Stimulated activated CD4-positive, alpha-beta T cell treated with anti-CD3 and anti-CD28 coated beads, Interleukin-12 subunit alpha, Interleukin-12 subunit beta, amount 100 ng/mL, for 4 hours (primary cell): Measurements from ENCODE around the gene UGT1A10.

ENCODE experiments used
- DNase-seq: peaks from one replicate; pipeline ENCODE4 v3.0.0-alpha.2; 2020

UGT1A10 gene

DNA sequence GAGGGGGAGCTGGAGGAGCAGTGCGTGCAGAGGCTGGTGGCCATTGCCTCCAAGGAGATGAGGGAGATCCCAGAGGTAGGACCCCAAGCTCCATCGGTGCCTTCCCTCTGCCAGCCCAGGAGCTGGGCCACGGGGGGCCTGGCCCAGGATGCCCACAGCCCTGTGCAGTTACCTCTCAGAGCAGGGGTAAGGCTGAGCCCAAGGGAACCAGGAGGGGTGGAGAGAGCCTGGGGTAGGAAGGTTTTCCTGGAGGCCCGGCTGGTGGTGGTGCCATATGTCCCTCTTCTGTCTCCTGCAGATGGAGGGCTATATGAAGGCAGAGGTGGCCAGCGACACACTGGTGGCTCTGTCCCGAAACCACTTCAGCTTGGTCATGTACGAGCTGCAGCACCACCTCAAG, 153.3 kb downstream of the UGT1A10 start:
- DNase-seq = no peak

DNA sequence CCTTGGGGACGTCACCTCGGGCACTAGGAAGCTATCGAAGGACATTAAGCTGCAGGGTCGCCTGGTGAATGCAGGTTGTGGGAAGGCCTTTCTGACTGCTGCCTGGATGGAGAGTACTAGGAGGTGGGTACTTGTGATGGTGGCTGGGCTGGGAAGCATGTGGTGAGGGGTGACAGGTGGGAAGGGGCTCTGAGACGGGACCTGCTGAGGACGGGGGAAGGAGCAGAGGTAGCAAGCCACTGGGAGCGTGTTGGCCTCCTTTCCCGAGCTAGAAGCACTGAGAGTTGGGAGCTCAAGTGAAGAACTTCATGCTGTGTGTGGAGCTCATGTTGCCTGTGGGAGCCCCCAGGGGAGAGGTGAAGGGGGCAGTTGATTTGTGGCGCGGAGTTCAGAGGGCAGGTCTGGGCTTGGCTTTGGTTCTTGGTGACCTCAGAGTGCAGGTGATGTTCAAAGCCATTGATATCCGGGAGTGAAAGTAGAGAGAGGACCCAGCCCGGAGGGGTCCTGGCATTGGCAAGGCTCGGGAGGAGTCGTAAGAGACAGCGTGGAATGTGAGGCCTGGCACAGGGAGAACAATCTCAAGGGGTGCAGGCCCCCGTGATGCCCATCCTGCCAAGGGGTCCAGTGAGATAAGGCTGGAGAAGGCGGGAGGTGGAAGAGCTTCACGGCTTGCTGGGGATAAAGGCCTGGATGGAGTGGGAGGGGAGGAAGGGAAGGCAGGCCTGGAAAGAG, 155.1 kb downstream of the UGT1A10 start:
- DNase-seq = no peak

DNA sequence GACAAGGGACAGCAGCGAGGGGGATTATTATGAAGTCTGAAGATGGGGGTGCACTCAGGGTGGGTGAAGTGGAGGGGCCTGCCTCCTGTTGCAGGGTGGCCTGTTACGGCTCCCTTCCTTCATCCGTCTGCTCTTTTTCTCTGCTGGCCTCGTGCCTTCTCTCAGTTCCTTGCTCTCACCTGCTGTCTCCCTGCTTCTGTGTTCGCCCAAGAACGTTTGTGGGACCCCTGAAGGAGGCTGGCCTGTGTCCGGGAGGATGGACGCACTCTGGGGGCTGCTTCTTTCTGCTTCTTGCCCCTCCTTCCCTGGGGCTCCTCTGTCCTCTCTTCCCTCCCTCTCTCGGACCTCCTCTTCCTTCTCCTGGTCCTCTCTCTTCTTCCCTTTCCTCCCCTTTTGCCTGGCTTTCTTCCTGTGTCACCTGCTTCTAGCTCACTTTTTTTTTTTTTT, 155.7 kb downstream of the UGT1A10 start:
- DNase-seq = no peak

DNA sequence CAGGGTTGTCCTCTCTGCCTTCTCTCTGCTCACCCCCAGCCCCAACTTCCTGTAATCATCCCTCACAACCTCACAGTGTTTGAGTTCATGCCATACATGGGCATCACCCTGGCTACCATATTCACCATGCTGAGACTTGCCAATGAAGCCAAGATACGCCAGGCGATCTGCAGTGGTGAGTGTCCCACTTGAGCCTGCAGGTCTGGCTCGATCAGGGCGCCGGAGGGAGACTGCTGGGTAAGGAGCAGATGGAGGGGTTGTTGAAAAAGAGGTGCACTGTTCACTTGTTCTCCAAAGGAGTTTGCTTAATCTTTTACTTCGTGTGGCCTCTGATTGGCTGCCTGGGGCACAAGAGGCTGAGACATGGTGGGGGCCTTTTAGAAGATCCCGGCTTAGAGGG, 156.5 kb downstream of the UGT1A10 start:
- no peak for DNase-seq

DNA sequence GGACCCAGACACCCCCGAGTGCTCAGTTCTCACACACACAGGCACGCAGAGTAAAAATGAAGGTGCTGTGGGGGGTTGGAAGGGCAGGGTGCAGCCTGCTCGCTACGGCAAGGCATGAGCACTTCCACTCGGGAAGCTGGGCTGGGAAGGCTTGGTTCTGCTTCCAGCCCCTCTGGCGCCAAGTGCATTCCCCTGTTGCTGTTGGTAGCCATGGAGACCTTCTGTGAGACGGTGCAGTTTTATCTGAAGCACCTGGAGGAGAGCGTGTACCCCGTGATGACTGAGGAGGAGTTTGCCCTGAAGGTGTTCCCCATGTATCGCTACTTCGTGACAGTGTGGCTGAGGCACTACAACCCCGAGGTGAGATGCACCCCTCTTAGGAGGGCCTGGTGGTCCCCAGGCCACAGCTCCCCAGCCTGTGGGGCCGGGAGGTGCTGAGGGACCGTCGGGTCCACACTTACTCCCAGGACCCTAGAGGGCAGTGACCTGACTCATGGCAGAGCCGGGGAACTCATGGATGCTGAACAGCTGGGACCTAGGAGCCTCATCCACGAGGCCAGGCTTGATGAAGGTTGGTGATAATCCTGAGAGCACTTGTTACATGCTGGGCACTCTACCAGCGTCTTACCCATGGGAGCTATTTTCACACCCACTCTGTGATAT, 157.3 kb downstream of the UGT1A10 start:
- no peak for DNase-seq

DNA sequence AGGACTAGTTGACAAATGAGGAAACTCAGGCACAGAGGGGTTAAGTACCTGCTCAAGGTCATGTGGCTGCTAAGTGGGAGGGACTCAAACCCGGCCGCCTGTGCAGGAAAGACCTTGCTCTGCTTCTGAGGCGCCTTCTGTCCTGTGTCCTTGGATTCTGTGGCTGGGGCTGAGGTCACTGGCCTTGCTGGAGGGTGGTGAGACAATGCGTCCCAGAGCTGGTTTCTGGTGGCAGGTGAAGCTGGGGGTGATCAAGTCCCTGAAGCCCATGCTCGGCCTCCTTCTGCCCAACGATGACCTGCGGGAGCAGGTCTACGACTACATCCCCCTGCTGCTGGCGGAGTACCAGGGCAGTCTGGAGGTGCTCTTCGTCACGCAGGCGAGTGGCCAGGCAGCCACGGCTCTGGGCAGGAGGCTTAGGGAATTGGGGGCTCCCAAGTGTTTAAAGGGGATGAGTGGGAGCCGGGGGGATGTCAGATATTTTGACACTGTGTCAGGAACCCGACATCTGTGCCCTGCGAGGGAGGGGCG, 157.9 kb downstream of the UGT1A10 start:
- no peak for DNase-seq

DNA sequence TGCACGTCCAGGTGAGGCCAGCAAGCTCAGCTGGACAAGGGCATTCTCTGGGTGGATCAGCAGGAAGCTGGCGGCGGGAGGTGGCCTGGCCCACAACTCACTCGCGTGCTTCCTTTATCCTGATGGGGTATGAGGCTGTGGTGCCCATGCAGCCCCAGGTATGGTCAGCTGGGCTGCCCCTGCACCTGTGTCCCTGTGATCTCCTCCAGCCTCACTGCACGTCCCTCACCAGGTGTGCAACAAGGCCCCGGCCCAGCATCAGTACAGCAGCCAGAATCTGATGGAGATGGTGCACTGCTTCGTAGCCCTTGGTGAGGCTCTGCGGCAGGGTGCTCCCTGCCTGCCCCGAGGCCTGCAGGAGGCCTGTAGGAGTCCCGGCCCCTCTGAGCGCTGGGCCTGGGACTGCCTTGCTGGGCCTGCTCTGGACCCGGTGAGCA, 159.5 kb downstream of the UGT1A10 start:
- DNase-seq = no peak

DNA sequence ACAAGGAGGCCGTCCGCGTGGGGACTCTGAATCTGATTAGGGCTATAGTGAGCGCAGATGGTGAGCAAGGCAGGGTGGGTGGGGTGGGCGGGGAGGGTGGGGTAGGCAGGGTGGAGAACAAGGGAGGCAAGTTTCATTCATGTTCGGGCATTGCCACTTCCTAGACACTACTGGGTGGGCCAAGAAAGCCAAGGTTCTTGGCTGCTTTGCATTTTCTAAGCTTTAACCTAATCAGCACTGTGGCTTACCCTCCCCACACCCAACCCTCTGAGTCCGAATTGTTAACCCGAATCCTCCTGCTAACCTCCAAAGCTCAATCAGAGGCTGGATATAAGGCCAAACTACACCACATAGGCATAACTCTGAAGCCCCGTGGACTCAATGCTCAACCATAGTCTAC, 160.0 kb downstream of the UGT1A10 start:
- no peak for DNase-seq

DNA sequence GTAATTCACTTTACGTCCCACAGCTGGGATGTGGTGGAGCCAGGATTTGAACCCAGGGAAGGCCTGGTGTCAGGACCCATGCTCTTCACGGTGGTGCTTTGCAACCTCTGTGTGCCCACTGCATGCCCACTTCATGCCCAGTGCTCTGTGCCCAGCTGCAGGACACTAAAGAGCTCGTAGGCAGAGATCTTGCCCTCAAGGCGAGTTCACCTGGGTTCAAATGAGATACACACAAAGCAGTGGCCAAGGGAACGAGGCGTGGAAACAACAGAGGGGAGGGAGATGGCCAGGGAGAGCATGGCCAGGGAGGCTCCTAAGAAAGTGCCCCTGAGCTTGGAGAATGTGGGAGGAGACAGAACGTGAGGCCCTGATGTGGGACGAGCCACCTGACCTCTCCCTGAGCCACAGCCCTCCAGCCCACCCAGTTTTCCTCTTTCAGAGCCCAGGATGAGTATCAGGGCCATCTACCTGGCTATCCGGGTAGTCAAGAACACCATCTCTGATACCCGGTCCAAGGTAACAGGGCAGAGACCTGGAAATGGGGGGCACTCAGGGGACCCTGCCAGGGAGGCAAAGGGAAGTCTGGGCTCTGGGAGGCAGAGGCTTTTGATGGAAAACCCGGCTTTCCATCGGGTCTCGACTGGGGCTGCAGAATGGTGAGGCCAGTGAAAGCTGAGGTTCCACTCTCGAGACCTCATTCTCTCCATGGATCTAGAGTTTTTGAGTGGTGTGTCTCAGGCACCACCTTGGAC, 162.3 kb downstream of the UGT1A10 start:
- no peak for DNase-seq

DNA sequence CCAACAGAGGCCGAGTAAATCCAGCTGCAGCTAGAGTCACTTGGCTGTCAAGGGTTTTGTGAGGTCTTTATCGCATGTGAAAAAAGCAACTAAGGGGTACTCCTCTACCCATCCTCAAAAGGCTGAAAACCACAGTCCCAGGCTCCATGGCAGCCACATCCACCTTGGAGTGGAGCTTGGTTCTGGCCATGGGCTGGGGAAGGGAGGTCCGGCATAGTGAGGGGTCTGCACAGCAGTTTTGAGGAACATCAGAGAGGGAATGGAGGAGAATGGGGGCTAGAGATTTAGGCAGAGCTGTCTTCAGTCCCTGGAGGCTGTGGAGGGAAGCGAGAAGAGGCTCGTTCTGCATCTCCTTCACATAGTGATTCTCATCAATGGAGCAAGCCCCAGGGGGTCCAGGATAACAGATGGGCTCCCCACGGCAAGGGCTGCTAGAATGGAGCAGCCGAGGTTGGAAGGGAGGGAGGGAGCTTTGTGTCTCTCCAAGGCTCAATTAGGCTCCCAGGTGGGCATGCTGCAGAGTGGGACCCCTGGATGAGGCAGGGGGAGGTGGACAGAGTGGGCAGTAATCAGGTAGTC, 162.9 kb downstream of the UGT1A10 start:
- no peak for DNase-seq

DNA sequence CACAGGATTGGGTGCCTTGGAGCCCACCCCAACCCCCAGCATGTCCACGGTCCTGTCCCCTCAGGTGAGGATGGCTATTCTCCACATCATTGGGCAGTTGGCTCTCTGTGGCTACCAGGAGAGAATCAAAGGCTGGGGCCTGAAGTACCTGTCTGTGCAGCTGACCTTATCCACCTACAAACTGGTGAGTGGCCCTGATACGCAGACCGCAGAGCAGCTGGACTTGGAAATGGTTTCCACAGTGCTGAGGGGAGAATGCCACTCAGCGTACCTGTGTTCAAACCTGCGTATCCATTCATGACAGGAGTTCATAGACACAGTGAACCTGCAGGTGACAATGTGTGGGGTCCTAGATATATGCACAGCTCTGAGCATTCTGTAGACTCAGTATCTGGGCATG, 163.5 kb downstream of the UGT1A10 start:
- DNase-seq = no peak

DNA sequence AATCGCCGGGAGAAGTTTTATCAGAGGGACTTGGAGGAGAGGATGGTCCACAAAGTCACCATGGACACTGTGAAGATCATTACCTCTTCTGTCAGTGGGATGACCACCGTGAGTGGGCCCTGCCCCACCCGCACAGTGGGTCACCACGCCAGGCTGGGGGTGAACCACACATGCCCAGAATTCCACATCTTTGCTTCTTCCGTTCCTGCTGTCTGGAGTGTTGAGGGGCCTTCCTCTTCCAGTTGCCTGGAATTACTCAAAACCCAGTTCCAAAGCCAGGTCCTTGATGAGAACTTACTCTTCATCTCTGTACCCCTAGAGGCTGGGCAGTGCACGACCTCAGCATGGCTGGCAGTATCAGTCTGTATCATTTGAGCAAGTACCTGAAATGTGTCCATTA, 164.0 kb downstream of the UGT1A10 start:
- no peak for DNase-seq

DNA sequence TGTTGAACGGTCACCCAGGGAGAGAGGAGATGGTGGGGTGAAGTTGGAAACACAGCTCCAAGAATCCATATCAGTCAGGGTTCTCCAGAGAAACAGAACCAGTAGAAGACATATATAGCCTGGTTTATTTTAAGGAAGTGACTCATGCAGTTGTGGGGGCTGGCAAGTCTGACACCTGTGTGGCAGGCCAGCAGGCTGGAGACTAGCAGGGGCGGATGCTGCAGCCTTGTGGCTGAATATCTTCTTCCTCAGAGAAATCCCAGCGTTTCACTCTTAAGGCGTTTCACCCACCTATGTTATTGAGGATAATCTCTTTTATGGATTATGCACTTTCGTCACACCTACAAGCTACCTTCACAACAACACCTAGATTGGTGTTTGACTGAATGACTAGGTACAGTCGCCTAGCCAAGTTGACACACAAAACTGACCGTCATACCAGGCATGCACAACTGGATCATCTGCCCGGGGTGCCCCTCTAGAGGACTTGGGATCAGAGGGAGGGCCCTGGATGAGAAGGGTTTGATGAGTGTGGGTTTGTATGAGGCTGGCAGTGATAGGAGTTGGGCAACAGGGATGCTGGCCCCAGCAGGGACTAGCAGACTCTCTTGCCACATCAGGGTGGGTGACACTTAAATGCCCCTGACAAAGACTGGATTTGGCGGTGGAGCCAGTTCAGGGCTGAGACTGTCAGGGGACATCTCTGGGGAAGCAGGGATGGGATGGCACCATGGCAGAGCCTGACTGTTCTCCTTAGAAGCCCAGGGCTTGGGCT, 165.3 kb downstream of the UGT1A10 start:
- DNase-seq = no peak

DNA sequence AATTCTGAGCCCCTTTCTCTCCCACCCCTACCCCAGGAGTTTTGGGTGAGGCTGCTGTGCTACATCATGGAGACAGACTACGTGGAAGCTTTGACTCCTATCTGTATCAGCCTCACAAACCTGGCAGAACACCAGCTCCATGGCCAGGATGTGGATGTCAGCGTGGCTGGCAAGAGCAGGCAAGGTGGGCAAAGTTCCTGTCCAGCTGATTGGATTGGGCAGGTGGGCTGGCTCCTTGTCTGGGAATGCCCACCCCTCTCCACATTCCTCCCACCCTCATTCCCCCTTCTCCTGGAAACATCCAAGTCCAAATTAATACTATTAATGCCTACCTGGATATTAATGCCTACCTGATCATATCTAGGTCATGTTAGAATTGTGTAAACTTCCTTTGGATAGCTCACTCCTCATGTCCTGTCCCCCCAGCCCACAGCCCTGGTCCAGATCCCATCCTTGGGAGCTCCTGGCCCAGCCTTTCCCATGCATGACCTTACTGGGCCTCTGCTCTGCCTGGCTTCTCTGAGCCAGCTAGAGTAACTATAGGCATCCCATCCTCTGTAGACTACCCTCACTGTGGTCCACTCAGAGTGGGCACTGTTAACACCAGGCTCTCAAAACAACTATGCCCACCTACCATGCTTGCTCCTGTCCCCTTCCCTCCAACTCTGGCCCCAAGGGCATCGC, 166.0 kb downstream of the UGT1A10 start:
- no peak for DNase-seq

DNA sequence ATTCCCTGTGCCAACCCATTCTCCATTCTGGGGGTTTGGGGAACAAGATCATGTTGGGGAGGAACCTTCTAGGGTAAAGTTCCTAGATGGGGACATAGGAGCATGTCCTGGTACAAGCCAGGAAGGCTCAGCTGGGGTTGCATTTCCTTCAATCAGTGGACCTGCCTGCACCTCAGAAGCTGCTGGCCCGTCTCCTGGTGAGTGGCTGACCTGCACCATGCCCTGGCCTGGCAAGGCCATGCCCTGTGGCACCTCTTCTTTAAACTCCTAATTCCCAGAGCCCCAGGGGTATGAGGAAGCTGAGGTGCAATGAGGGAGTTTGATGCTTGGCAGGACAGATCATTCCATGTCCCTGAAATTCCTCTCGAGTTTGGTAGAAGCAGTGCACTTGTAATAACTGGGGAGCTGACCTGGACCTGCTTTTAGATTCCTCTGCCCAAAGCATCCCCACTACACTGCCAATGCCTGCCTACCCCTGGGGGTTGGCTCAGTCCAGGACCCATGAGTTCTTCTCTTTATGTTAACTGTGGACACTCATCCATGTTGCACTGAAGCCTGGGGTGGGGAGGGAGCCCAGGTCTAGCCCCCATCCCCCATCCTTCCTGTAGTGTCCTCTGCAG, 167.2 kb downstream of the UGT1A10 start:
- DNase-seq = no peak

DNA sequence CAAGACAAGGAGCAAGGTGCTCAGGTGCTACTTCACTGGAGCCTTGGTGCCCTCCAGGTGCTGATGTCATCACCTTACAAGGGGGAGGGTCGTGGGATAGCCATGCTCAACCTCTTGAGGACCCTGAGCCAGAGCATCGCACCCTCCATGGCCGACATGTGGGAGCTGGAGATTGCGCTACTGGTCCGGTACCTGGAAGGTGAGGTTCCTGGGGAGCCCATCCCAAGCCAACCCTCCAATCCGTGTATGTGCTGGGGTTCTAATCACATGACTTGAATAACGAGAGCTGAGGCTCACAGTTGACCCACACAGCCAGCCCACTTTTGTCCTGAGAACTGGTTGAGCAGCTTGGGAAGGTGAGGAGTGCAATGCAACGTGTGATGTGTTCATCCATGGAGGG, 167.7 kb downstream of the UGT1A10 start:
- DNase-seq = no peak

DNA sequence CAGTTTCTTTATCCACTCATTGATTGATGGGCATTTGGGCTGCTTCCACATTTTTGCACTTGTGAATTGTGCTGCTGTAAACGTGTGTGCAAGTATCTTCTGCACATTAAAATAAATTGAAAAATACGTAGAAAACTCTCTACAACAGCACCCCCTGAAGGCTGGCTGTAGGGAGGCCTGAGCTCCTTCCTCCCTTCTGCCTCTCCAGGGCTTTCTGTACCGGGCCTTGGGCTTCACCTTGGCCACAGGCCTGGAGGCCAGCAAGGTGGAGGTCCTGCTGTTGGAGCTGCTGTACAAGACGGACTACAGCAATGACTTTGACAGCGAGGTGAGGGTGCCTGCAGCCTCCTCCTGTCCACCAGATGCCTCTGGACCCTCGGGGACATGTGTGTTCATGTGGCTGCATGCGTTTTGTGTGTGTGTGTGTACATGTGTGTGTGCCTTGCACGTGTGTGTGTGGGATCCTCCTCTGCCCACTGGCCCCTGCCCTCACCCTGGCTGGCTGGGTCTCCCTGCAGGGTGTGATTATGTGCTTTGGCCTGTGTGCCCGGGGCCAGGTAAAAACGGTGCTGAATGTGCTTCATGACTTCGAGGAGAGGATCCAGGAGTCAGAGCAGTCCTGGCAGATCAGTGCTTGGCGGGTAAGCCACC, 171.1 kb downstream of the UGT1A10 start:
- no peak for DNase-seq

DNA sequence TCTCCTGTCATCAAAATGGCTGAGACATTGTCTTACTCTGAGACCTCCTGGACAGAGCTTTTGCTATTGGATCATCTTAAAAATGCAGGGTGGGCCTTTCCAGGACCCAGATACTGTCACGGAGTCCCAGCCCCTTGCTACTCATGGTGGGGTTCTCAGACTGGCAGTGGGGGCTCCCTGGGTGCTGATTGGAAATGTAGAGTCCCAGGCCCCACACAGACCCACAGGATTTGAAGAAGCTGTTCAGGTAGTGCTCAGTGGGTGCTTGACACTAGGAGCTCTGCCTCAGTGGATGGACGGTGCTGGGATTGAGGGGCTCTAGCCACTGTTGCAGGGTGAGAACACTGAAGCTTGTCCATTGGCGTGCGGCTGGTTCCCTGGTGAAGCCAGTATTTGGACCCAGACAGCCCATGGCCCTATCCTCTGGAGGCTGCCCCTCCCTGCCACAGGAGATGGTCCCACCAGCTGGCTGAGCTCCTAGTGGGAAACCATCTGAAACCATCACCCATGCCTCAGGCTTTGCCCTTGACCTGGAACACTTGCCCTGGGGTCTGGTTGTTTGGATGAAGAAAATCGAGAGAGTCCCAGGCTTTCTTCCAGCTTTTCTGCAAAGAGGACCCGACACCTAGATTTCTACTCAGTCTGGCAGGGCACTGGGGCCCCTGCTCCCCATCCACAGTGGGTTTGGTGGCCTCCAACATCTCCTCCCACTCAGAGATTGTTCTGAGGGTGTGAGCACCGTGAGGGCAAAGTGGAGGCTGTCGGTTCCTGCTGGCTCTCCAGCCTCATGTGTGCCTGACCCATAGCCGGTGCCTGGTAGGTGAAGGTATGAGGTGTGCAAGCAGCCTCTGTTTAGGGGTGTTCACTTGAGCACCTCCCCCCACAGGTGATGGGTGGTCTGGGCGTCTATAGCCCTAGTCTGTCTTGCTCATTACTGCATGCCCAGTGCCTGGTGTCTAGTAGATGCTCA, 172.0 kb downstream of the UGT1A10 start:
- no peak for DNase-seq

DNA sequence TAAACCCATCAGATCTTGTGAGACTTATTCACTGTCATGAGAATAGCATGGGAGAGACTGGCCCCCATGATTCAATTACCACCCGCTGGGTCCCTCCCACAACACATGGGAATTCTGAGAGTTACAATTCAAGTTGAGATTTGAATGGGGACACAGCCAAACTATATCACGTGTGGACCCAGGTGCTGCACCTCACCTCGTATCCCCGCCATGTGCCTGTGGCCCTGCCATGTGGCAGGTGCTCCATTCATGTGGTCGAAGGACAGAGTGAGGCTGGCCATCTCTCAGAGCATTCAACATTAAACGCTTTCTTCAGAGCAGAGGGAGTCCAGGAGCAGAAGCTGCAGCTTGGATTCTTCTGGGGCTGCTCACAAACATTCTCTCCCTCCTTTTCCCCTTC, 174.1 kb downstream of the UGT1A10 start:
- DNase-seq = no peak

DNA sequence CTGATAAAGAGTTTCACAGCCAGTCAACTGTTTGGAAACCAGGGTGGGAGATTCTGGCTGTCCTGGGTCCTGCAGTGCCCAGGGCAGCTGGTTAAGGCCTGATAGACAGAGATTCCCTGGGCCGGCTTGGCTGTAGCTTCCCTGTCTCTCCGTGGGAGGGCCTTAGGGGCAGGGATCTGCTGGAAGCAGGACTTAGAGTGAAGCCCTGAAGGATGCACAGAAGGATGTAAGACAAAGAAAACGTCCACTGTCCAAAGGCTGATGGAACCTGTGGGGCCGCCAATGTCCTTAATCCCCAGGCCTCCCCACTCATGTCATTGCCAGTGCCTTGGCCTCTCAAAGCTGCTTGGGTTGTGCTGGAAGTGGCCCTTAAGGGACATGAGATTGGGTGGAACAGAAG, 174.8 kb downstream of the UGT1A10 start:
- DNase-seq = no peak
